Measurements from ENCODE around the gene XRCC6. TPM values are rescaled to one million over a fixed set of nuclear protein-coding genes. Genes with fewer than 3 reads are reported as not detected.

XRCC6 gene
- total and polyA plus RNA-seq, 2 of the 4 experiments (the other 2 are of a cell fraction) = 202 to 401 TPM

- Histone ChIP-seq H3K14ac (replicated peaks; ENCODE audit: low read depth, low read length) (peak overlapping the region; percentile 96), H3K9me3 (ENCODE audit: control insufficient read depth, insufficient read depth, low read length) (no peaks in the 10 kb centered on the region), H2BK20ac (ENCODE audit: low read depth, low read length) (no peak overlapping the region), H3K4me2 (ENCODE audit: low read depth, low read length) (peak overlapping the region; percentile 79), H4K20me1 (ENCODE audit: insufficient read depth, low read length) (peaks cover 17% of the 10 kb centered on the region), H2BK15ac (ENCODE audit: low read depth, low read length) (no peak overlapping the region), H2AFZ (replicated peaks; ENCODE audit: low read length, poor library complexity) (peak overlapping the region; percentile 98), H2BK5ac (ENCODE audit: low read depth, low read length, poor library complexity, severe bottlenecking) (peak overlapping the region; percentile 66), H3K4ac (ENCODE audit: low read depth, low read length) (peak overlapping the region; percentile 87), H3K36me3 (ENCODE audit: control insufficient read depth, insufficient read depth, low read length) (peaks cover 11% of the 10 kb centered on the region), H3K79me1 (ENCODE audit: low read depth in 1 of 2, low read length in 2 of 2) (peaks cover 15 to 55% of the 10 kb centered on the region in 2 experiments), H3K4me3 (ENCODE audit: insufficient read depth, low read depth, low read length) (peak overlapping the region; percentile 84), H2AK9ac (replicated peaks; ENCODE audit: low read depth, low read length, poor library complexity) (peak overlapping the region; percentile 99), H4K91ac (ENCODE audit: insufficient read depth, low read depth, low read length) (peak overlapping the region; percentile 80), H3K9ac (ENCODE audit: low read depth, low read length) (peak overlapping the region; percentile 75), H3K56ac (ENCODE audit: extremely low read depth, insufficient read depth, low read length) (peak overlapping the region; percentile 58; the same call in 1 of the 2 replicates), H4K5ac (ENCODE audit: low read depth, low read length) (peak overlapping the region; percentile 49; the same call in 1 of the 2 replicates), H3K27ac (ENCODE audit: insufficient read depth, low read length) (peak overlapping the region; percentile 74), H4K8ac (ENCODE audit: low read depth in 2 of 2, low read length in 2 of 2) (peak overlapping the region; percentile 62 to 68; a peak in 3 of 4 replicates), H3K23ac (ENCODE audit: low read depth, low read length) (peak overlapping the region; percentile 99), H2BK120ac (ENCODE audit: low read depth, low read length) (no peak overlapping the region), H2AK5ac (ENCODE audit: low read depth, low read length) (peak overlapping the region; percentile 31), H3K18ac (ENCODE audit: low read depth, low read length) (no peak overlapping the region), H3K27me3 (ENCODE audit: control insufficient read depth, insufficient read depth, low read length) (no peaks in the 10 kb centered on the region), H3K9me1 (ENCODE audit: insufficient read depth, low read length) (0 out of 2 replicates have a peak, but pooled peaks cover 2% of the 10 kb centered on the region), H3K4me1 (ENCODE audit: control insufficient read depth, insufficient read depth, low read length) (peaks cover 2% of the 10 kb centered on the region; the same call in 1 of the 2 replicates)
- dilution Hi-C loops (cut with HindIII; ENCODE audit: low sequenced_read_pairs, unreplicated experiment) (no loop called here), intact Hi-C loops (cut with micrococcal nuclease) (loop anchor here (2.0 kb wide), 1 partner anchor 75 kb away; the partner anchor contains the start of gene POLR3H), in situ Hi-C loops (cut with MboI; ENCODE audit: low sequenced_read_pairs) (no loop called here)
- 20% methylated on average over 1 of the region's 24 CpGs; no CpG with 5 or more reads in 1 of the 2 experiments for WGBS, 2 experiments (ENCODE audit: extremely low coverage in 2 of 2, insufficient read length in 1 of 2)
- DNase-seq (no peak), ATAC-seq (ENCODE audit: low read depth) (0 out of 2 replicates have a peak, but pooled peaks have one; percentile 2)
- ChIA-PET POLR2A (ENCODE audit: unreplicated experiment) (no interaction called here), CTCF (no interaction called here)
- TF ChIP-seq NFE2L2 (IDR thresholded peaks at IDR 0.05; ENCODE audit: low read depth, low read length) = no peak
- TF ChIP-seq CEBPB (IDR thresholded peaks at IDR 0.05; ENCODE audit: low read depth, low read length) = no peak
- no peak for TF ChIP-seq SMC3 (IDR thresholded peaks at IDR 0.05; ENCODE audit: low read depth, low read length)
- BruUV-seq (replicated peaks) = no TSS peak
Observed at GRCh38 chr22:41619979-41620588, 1.0 kb upstream of the XRCC6 start.
